HepG2 (cell line): ENCODE measurements around the gene FAM24B. TPM values are rescaled to one million over a fixed set of nuclear protein-coding genes. Genes with fewer than 3 reads are reported as not detected.

Source experiments
- ATAC-seq: fragments of 200-7000 bp; cut with Tn5 transposase; 3 replicates; pipeline ENCODE4 v1.9.1; 2020; ENCODE audit warnings: mild to moderate bottlenecking, moderate library complexity
- BruUV-seq: library from RNA; stranded (reverse); fragments of 400-500 nt; replicated peaks from 2 replicates; lab custom pipeline; 2021; lab: Mats Ljungman, UMichigan
- CTCF ChIA-PET: fragments of 300-600 bp; formaldehyde crosslinking; extraction: SDS; loops from one replicate; lab custom pipeline; 2021; ENCODE audit warnings: low total read pairs, inconsistent platforms, low intra/inter-chr PET ratio; lab: Yijun Ruan, JAX
- POLR2A ChIA-PET: fragments of 350-600 bp; sonication (Branson Sonifier 250); formaldehyde crosslinking; loops from one replicate; lab custom pipeline; 2020; ENCODE audit warnings: antibody characterized with exemption, inconsistent platforms; lab: Yijun Ruan, JAX
- DNase-seq: peaks from one replicate; pipeline ENCODE4 v3.0.0-alpha.2; 2015; ENCODE audit warnings: low spot score
- FAIRE-seq: peaks from 3 replicates; lab custom pipeline; 2011; peaks lifted over from hg19 to GRCh38; lab: Jason Lieb, UNC
- H2AFZ ChIP-seq: one replicate; pipeline ENCODE4 v1.6.1; 2011; ENCODE audit warnings: low read length, inconsistent platforms
- H3K27ac ChIP-seq: fragments of 300-600 bp; 3 replicates; pipeline ENCODE4 v1.8.0; 2011; ENCODE audit warnings: mixed run types, mild to moderate bottlenecking, mixed read lengths, low read length, inconsistent platforms; ENCODE audit not compliant: insufficient read depth; ENCODE audit errors: extremely low read length
- H3K27me3 ChIP-seq, 2 experiments: fragments of 200-600 bp in 1 of 2; 2 replicates in 1 of 2; 3 replicates in 1 of 2; pipeline versions ENCODE4 v1.6.0 to v1.8.0; 2011; ENCODE audit warnings: low read length in 2 of 2, mild to moderate bottlenecking in 2 of 2, moderate library complexity in 2 of 2, inconsistent platforms in 1 of 2; ENCODE audit not compliant: insufficient read depth in 2 of 2, control insufficient read depth in 1 of 2
- H3K36me3 ChIP-seq, 2 experiments: fragments of 200-600 bp in 1 of 2; replicated peaks in 1 of 2; 2 replicates in 1 of 2; 3 replicates in 1 of 2; pipeline versions ENCODE4 v1.5.1 to v1.8.0; 2011; ENCODE audit warnings: low read length in 2 of 2, inconsistent platforms in 1 of 2; ENCODE audit not compliant: insufficient read depth in 2 of 2, control insufficient read depth in 1 of 2
- H3K4me1 ChIP-seq: 2 replicates; pipeline ENCODE4 v1.5.1; 2012; ENCODE audit warnings: low read length, inconsistent platforms; ENCODE audit not compliant: insufficient read depth
- H3K4me2 ChIP-seq: 2 replicates; pipeline ENCODE4 v1.6.0; 2011; ENCODE audit warnings: low read depth, low read length, inconsistent platforms
- H3K4me3 ChIP-seq, 3 experiments: fragments of 200-600 bp in 1 of 3; sonication (generic), shearing (Covaris generic) in 1 of 3; replicated peaks in 1 of 3; 2 replicates each; pipeline ENCODE4 v1.5.1; 2011 to 2016; ENCODE audit warnings: low read length in 3 of 3, inconsistent platforms in 2 of 3, low read depth in 2 of 3, mild to moderate bottlenecking in 2 of 3, control low read depth in 1 of 3, mixed read lengths in 1 of 3; ENCODE audit not compliant: insufficient read depth in 1 of 3
- H3K79me2 ChIP-seq: one replicate; pipeline ENCODE4 v1.6.1; 2011; ENCODE audit warnings: low read length, inconsistent platforms; ENCODE audit not compliant: insufficient read depth
- H3K9ac ChIP-seq: 2 replicates; pipeline ENCODE4 v1.6.0; 2011; ENCODE audit warnings: mild to moderate bottlenecking, low read depth, low read length, inconsistent platforms; ENCODE audit not compliant: insufficient read depth
- H3K9me3 ChIP-seq: 2 replicates; pipeline ENCODE4 v1.5.1; 2012; ENCODE audit warnings: mild to moderate bottlenecking, low read length
- H4K20me1 ChIP-seq: 2 replicates; pipeline ENCODE4 v1.6.0; 2011; ENCODE audit warnings: inconsistent platforms, mild to moderate bottlenecking, low read length, moderate library complexity; ENCODE audit not compliant: insufficient read depth
- GMEB1 ChIP-seq: sonication (generic); formaldehyde crosslinking; IDR thresholded peaks from 2 replicates; pipeline ENCODE4 v1.5.1; 2020; ENCODE audit warnings: missing genetic modification reagents, mild to moderate bottlenecking, borderline replicate concordance
- MAFF ChIP-seq: IDR thresholded peaks from 2 replicates; pipeline ENCODE4 v1.6.1; 2011; ENCODE audit warnings: low read depth, low read length, improper control_type of control experiment
- MAFK ChIP-seq, 2 experiments: IDR thresholded peaks in 1 of 2; conservative IDR thresholded peaks in 1 of 2; 2 replicates each; pipeline ENCODE4 v1.6.1; 2011; ENCODE audit warnings: improper control_type of control experiment in 2 of 2, low read length in 2 of 2
- SP140L ChIP-seq: sonication (generic); formaldehyde crosslinking; IDR thresholded peaks from 2 replicates; pipeline ENCODE4 v1.4.0; 2020; ENCODE audit warnings: missing genetic modification reagents, borderline replicate concordance
- TFE3 ChIP-seq: IDR thresholded peaks from 2 replicates; pipeline ENCODE4 v1.6.1; 2016
- ZNF12 ChIP-seq: sonication (generic); formaldehyde crosslinking; IDR thresholded peaks from 2 replicates; pipeline ENCODE4 v1.5.0; 2020; ENCODE audit warnings: missing genetic modification reagents
- WGBS: methylation state at CpG from one replicate; pipeline ENCODE4 v1.1.6; 2017; ENCODE audit warnings: low lambda C conversion rate; 5-methylcytosine and 5-hydroxymethylcytosine counted together
- in situ Hi-C: cut with HindIII; loops from 2 replicates; pipeline ENCODE4 v1.10.0; 2017; ENCODE audit warnings: low pct_unique_long_range_greater_than_20kb; ENCODE audit not compliant: extremely low pct_ligation_motif_present
- intact Hi-C: fragments of 100-400 bp; cut with micrococcal nuclease; formaldehyde crosslinking; loops from one replicate; pipeline ENCODE4 v1.10.0; 2022; ENCODE audit not compliant: unreplicated experiment
- polyA plus RNA-seq, 8 experiments: library from polyadenylated mRNA; depleted of rRNA in 3 of 8; stranded (reverse) in 7 of 8; unstranded in 1 of 8; fragments of >200 nt; fragmentation: Illumina TruSeq in 4 of 8; extraction: Trizol in 4 of 8; gene quantifications; 2 replicates each; pipeline versions ENCODE4 v1.2.1 to v1.2.3, GENCODE V29; 2011 to 2016; ENCODE audit warnings: low read depth in 4 of 8, missing spikeins in 1 of 8, mixed read lengths in 1 of 8; ENCODE audit not compliant: insufficient read depth in 1 of 8
- total RNA-seq, 5 experiments: library from RNA; depleted of rRNA; stranded (reverse); fragments of >200 nt; fragmentation: Illumina TruSeq; extraction: Trizol; gene quantifications; 2 replicates each; pipeline ENCODE4 v1.2.3, GENCODE V29; 2016; ENCODE audit warnings: low read depth in 1 of 5

Gene FAM24B
- total and polyA plus RNA-seq, 2 of the 13 experiments (the other 11 are each of a cell fraction or from before 2014, with no cell fraction given) = 1.9 to 3.0 TPM

GRCh38 chr10:122838880-122839279 lies 40.5 kb downstream of the FAM24B start:
- BruUV-seq = no TSS peak
- Histone ChIP-seq H3K36me3 (no peaks in the 10 kb centered on the region), H3K4me3 (no peak overlapping the region), H3K27me3 (no peaks in the 10 kb centered on the region), H3K9me3 (no peaks in the 10 kb centered on the region), H2AFZ (no peak overlapping the region), H3K9ac (no peak overlapping the region), H3K27ac (no peak overlapping the region), H4K20me1 (no peaks in the 10 kb centered on the region), H3K4me2 (no peak overlapping the region), H3K79me2 (no peaks in the 10 kb centered on the region), H3K4me1 (no peaks in the 10 kb centered on the region)
- WGBS = 45% methylated on average over 4 of the region's 4 CpGs
- no peak for TF ChIP-seq GMEB1 (CRISPR knock-in tag)
- peak; percentile 69 to 89 for TF ChIP-seq MAFK (conservative IDR thresholded peaks at IDR 0.05 in 1 of 2, IDR thresholded peaks at IDR 0.05 in 1 of 2; ENCODE audit: low read length in 2 of 2)
- TF ChIP-seq MAFF = peak; percentile 85
- TF ChIP-seq TFE3 (CRISPR knock-in tag) = no peak
- ATAC-seq (no peak), FAIRE-seq (no peak), DNase-seq (no peak)
- intact Hi-C loops = no loop called here
- POLR2A ChIA-PET = no interaction called here
- in situ Hi-C loops = no loop called here
- CTCF ChIA-PET = no interaction called here

- CTCF ChIA-PET = no interaction called here
- no peaks in the 10 kb centered on the region for H3K79me2 ChIP-seq
- TF ChIP-seq ZNF12 (peak; percentile 94), SP140L (no peak)
- intact Hi-C loops (no loop called here), in situ Hi-C loops (no loop called here)
- H3K9ac ChIP-seq = no peak overlapping the region
- H3K4me2 ChIP-seq = no peak overlapping the region
- H4K20me1 ChIP-seq = no peaks in the 10 kb centered on the region
- POLR2A ChIA-PET = no interaction called here
- no peaks in the 10 kb centered on the region for H3K27me3 ChIP-seq
- BruUV-seq = no TSS peak
- H2AFZ ChIP-seq = no peak overlapping the region
- ATAC-seq = no peak
- H3K36me3 ChIP-seq = no peaks in the 10 kb centered on the region
- no peaks in the 10 kb centered on the region for H3K9me3 ChIP-seq
- H3K4me3 ChIP-seq = no peak overlapping the region
- WGBS = 36% methylated on average over 2 of the region's 2 CpGs
- FAIRE-seq = no peak
- H3K27ac ChIP-seq = no peak overlapping the region
- H3K4me1 ChIP-seq = no peaks in the 10 kb centered on the region
- DNase-seq = no peak
These were observed 43.5 kb downstream of the FAM24B start for GRCh38 chr10:122835908-122836307.
